Amniotic epithelial cell (primary cell): ENCODE measurements around the gene SMYD2.

Experiments
- DNase-seq: peaks from one replicate; pipeline ENCODE4 v3.0.0-alpha.2; 2010; ENCODE audit warnings: low read depth

SMYD2 gene

GRCh38 chr1:214303141-214303930, 22.4 kb downstream of the SMYD2 start:
- no peak for DNase-seq

DNA sequence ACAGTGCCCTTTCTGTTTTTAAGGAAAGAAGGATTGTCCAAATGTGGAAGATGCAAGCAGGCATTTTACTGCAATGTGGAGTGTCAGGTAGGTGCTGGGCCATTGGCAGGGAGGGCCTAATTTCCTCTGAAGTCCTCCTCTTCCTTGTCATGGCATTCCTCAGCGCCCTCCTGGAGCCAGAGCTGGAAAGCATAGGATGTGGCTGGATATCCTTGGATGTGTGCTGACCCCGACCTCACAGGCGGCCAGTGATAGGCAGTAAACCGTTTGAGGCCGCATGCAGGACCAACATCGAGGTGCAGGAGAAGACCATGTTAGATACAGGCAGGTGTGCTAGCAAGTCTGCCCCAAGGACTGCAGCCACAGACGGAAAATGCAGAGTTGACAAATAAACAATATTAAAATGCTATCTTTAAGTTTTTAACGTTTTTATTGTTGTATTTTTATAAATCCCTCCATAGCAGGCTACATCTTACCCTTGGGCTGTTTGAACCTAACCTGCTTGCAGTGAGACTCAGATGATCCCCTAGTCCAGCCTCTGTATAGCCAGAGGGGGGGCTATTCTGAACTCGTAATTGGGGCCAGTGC, 24.3 kb downstream of the SMYD2 start:
- DNase-seq, result no peak

DNA sequence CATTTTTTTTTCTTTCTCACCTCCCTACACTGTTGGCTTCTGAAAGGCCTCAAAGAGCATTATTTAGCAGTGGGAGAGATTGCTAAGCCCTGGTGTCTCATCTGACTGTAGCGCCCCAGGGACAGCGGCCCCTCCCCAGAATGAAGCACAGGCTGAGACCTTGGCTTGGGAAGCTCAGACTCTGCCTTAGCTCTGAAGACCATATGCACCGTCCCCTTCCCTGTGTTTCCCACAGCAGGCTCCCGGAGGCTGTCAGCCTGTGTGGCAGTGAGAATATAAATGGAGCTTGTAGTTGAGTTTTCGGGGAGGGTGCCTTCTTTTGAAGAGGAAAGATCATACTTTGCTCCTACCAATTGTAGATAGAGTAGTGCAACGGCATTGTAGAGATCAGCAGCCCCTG, 25.3 kb downstream of the SMYD2 start:
- DNase-seq, result no peak

DNA sequence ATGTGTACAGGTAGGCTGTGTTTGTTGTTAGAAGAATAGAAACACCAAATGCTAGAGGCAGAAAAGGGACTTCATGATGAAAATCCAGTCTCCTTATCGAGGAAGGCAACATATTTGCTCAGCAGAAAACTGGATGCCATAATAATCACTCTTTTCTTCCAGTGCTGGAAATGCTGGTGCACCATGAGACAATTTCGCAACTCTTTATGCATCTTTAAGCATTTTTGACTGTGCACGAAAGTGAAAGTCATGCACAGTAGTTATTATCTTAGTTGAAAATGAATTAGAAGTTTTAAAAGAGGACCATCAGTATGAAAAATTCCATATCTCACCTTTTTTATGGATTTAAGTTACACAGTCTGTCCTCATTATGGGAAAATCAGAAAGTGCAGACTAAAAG, 29.1 kb downstream of the SMYD2 start:
- DNase-seq, result peak; percentile 59

- no peak for DNase-seq
Measured at GRCh38 chr1:214310777-214311690, 30.1 kb downstream of the SMYD2 start.

DNA sequence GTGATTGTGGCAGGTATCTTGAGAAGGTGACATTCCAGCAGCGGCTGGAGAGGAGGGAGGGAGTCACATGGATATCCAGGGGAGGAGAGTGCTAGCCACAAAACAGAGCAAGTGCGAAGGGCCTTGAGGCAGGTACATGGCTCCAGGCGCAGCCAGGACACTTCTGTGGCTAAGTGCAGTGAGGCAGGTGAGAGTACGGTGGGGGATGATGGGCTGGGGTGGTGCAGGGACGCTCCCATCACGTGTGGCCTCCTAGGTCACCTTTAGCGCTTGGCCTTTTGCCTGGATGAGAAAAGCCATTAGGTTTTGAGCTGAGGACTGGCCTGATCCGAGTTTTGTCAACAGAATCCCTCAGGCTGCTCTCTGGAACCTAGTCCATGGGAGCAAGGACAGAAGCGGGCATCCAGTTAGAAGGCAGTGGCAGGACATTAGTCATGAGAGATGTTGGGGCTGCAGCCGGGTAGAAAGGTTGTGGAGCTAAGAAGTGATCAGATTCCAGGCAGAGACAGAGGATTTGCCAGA, 31.6 kb downstream of the SMYD2 start:
- DNase-seq, result no peak

DNA sequence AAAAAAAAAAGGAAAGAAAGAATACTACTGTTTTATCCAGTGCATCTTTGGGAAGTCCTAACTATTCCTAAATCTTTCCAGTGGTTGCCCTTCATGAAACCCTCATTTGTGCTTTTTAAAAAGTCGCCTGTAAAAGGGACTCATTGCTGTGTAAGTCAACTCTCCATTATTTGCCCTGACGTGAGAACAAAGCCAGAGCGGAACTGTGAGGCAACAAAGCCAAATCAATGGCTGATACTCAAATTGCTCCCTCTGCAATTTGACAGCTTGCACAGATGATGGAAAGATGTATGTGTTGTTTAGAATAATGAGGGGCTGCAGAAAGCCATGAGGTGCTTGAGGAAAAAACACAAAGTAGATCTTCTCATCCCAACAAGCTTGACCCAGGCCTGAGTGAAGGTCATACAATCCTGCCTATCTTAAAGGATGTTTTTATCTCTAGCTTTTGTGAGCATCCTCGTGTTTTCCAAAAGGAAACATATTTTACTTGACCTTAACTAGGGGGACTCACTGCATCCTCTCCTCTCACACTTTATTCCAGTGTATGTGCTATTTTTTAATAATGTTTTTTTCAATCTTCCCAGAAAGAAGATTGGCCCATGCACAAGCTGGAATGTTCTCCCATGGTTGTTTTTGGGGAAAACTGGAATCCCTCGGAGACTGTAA, 33.4 kb downstream of the SMYD2 start:
- no peak for DNase-seq

DNA sequence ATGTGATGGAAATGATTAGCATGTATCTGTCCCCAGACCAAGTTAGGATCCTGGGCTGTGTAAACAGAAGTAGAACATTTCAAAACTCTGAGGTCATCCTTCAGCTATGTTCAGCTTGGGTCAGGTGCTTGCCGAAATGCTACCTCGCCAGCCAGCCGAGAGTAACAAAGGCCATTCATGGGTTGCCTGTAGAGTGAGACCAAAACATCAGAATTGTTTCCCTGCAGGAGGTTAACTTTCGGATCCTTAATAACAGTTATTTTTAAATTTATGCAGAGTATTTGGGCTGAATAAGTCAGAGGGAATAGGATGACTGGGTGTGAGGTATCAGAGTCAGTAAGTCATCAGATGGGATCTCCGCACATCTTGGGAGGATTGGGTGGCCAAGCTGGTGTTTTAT, 35.6 kb downstream of the SMYD2 start:
- DNase-seq, result no peak

DNA sequence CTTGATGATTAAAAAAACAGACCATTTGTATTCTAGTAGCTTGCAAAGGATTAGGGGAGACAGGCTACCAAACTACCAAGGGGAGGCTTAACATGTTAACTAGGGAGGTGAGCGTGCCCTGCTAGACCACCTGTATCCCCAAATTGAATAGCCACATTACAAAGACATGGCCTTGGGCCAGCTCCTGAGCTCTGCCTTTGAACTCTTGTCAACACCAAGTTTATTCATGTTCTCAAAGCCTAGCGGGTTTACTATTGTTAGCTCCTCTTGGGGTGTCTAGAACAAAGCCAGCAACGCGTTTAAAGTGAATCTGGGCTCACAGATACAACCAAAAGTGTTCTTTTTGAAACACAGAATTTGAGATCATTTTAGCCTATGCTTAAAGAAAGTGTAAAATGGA, 36.3 kb downstream of the SMYD2 start:
- no peak for DNase-seq

GRCh38 chr1:214317734-214318133, 36.8 kb downstream of the SMYD2 start:
- DNase-seq, result no peak

GRCh38 chr1:214318356-214318755, 37.4 kb downstream of the SMYD2 start:
- no peak for DNase-seq

DNA sequence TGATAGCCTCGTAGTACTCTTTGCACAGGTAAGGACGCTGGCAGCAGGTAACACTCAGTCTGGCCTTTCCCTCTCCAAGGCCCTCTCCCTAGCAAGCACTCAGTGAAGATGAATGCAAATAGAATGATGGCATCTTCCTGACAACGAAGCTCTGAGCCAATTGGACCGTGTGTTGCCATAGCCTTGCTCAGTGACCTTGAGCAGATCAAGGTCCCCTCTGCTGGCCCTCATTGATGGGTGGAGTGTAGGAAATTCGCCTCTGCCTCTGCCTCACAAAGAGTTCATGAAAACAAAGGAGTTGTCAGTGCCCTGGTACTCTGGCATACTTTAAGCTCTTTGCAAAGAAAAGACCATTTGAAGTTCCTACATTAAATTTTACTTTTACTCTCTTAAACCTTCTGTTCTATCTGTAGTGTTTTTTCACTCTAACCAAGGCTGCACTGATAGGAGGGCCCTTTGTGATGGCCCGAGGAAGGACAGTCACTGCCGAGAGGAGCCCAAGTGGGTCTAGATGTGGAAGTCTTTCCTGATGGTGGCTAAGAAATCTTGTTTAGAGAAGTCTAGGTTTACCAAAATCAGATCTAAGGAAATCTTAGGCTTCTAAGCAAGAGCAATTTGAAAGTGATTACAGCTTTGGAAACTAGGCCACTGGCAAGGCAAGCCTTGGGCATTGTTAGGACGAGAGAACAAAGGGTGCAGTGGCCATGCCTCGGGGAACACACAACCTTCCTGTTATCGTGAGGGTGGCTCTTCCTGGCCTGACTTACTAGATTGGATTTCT, 38.2 kb downstream of the SMYD2 start:
- DNase-seq, result no peak

GRCh38 chr1:214319938-214320337, 39.0 kb downstream of the SMYD2 start:
- DNase-seq, result no peak

DNA sequence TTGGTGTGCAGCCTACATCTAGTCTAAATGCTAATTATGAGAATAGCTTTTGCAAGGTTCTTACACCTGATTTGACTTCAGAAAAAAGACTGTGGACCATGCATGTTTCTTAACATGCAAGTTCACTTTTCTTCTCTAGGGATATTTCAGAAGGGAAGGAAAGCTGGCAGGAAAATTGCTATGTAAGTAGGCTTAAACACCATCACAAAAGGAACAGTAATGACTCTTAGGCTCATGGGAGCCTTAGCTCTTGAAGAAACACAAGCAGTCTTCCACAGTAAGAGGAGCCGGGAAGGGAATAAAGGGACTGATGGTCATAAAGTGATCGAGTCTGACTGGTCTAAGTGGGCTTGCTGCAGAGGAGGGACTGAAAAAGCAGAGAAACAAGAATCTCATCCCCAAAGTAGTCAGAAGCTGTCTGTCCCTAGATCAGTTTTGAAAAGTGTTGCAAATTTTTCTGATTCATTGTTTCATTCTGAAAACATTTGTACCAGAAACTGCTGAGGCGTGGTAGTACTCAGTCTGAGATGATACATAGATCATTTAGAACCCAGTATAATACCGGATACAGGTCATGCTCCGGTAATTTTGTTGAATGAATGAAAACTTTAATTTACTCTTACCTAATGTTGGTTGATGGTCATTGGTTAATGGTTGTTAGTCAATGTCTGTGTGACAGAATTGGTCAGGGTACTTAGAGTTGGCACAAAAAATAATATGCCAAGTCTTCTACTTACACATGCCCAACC, 40.9 kb downstream of the SMYD2 start:
- no peak for DNase-seq

DNA sequence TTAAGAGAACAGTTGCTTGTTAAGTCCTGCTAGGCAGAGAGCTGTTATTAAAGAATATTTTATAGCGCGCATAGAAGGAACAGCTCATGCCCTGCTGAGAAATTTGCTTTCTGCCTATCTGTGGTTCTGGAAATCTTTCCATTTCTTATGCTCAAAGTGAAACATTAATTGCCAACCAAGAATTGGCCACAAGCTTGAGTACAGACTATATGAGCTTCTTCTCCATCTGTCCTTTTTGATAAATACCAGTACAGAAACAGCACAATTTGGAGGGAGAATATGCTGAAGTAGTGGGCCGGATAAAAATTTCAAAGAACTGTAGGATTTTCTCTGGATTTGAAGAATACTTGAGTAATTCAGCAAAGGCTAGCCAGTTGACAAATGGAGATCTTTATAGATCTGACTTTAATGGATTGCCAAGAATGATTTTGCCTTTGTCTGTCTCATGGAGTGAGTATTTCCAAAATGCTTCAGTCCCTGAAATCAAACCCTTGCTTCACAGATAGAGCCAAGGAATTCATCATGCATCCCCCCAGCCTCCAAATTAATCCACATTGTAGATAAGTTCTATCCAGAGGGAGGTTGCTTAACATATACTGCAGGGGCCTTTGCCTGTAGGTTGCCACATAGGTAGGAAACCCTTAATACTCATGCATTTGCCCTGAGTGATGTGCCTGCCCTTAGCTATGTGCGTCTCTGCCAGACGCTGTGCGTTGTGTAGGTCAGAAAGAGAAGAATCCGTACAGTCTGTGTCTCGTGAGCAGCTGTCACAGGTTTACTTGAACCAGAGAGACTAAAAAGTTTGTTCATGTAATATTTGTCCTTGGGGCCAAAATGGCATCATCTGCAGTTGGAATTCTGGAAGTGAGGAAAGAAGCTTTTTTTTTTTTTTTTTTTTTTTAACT, 44.2 kb downstream of the SMYD2 start:
- DNase-seq, result peak; percentile 62

DNA sequence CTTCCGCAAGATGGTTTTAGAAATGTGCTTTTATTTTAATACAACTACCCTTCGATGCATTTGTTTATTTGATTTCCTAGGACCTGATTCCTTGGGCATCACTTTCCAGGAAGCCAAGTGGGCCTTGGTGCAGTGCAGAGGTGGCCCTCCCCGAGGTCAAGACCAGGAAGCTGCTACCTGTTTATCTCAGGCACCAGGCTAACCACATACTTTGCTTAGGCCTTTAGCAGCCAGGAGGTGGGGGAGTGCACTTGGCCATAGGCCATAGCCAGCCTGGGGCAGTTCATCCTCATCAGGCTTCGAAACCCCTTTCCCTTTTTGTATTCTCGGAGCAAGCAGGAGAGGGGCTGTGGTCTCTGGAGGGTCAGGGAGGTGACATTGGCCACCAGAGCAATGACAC, 45.4 kb downstream of the SMYD2 start:
- DNase-seq, result no peak

DNA sequence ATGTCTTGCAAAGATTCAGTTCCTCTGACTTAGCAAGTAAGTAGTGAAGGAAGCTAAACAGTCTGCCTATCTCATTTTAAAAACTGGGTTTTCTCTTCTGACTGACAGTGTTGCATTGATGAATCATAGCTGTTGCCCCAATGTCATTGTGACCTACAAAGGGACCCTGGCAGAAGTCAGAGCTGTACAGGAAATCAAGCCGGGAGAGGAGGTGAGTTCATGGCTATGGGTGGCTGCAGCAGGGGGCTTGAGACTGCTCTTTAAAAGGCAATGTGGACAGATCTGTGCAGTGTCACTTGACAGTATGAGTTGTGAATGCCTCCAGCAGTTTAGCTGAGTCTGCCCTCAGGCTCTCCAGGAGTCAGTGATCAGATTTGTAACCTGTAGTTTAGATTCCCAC, 46.6 kb downstream of the SMYD2 start:
- no peak for DNase-seq

DNA sequence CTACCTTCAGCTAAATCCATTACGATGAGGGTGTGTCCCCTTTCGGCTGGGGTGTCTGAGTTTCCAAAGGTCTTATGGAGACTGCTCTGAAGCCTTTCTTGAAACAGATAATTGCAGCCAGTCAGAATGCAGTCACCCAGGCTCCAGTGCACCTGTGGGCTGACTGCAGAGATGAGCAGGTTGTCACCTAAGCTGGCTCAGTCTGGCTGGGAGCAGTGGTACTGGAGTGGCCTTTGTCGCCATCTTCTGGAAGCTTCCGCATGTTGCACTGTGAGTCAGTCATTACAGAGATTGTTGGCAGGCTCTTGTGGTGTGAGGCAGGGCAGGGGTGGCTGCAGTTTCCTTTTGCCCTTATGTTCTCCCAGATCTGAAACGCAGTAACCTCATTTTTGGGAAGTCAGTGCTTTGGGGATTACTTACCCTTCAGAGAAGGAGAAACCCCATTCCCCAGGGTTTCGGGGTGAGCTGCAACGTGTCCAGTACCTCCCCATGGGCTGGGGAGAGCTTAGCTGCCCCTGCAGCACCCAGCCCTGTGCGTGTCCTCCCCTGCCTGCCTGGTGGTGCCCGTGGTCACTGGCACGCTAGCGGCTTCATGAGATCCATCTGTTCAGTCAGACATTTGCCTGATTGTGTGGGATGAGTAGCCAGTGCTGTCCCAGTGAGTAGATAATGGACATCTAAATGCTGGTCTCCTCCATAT, 48.0 kb downstream of the SMYD2 start:
- DNase-seq, result peak; percentile 68
